Transverse colon (tissue), 3 donors: ENCODE data around the gene SNX6.

Experiments
- CTCF ChIP-seq, 5 experiments: fragments of 200-600 bp in 3 of 5; fragments of 450-650 bp in 2 of 5; sonication (generic) in 3 of 5; IDR thresholded peaks; 1 replicate in 2 of 5; 2 replicates in 3 of 5; pipeline ENCODE4 v1.5.1; 2016 to 2017; ENCODE audit warnings: antibody characterized with exemption in 5 of 5, inconsistent platforms in 3 of 5, mild to moderate bottlenecking in 2 of 5, moderate library complexity in 1 of 5
- EP300 ChIP-seq: sonication (generic); formaldehyde crosslinking; IDR thresholded peaks from one replicate; pipeline ENCODE4 v1.6.1; 2017; ENCODE audit warnings: antibody characterized with exemption, low read depth
- POLR2A ChIP-seq: fragments of 450-650 bp; IDR thresholded peaks from one replicate; pipeline ENCODE4 v1.6.1; 2016; ENCODE audit warnings: antibody characterized with exemption, mild to moderate bottlenecking, moderate library complexity

DNA sequence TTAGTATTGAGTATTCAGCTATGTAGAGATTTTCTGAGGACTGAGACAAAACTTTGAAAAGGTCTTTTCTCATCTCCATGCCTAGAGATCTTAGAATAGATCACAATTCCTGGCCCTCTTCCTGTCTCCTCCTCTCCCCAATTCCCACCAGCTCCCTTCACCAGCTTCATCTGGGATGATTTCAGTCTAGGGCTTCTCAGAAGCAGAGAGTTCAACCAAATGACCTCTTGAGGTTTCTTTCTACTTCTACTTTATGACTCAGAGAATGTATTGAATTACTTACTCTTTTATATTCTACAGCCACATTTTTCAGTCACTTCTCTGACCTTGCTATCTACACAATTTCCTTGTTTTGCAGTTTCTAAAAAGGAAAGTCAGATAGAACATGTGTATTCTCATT, 19.4 kb upstream of the SNX6 start:
- TF ChIP-seq POLR2A (no peak), CTCF (IDR thresholded peaks at IDR 0.05) (no peak), EP300 (no peak)
